Measurements from ENCODE around the gene GALNT9.

GALNT9 gene

DNA sequence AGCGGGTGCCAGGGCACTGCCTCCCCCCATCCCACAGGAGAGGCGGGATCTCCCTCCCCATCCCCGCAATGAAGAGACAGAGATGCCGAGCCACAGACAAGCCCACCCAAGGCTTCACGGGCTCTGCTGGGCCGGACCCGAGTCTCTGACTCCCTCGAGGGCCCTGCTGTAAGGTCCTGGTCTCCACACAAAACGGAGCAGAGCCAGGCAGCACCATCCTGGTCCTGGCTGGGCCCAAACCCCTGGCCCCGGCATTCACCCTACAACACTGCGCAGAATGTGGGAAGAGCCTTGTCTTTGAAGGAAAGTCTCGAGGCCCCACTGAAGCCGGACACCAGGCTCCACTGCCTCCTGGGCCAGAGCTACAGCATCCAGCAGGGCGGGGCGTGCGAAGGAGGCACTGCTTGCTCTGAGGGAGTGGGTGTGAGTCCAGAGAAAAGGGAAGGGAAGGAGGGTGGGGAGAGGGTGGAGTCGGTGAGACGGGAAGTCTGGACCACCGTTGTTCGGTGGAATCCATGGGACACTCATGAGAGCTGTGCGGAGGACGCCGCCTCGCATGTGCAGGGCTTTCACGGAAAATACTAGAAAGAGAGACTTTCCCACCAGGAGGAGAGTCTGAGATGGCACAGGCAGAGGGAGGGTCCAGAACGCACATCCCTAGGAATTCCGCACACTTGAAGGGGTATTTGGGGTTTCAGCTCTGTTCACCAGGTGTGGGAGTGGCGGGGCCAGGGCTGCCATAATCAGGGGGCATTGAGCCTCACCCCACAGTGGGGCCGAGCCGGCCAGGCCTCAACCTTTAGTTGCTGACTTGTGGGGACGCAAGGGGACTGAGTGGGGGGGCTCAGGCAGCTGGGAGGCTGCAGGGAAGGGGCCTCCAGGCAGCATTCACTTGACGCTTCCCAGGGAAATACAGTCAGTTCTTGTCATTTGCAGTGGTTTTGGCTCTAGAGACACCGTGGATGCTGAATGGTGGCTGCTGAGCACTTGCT, 36.8 kb downstream of the GALNT9 start:
- no peak for DNase-seq

- DNase-seq, result no peak
These were observed 37.8 kb downstream of the GALNT9 start for GRCh38 chr12:132291402-132292175.

GRCh38 chr12:132290203-132290540, 39.2 kb downstream of the GALNT9 start:
- DNase-seq, result no peak

DNA sequence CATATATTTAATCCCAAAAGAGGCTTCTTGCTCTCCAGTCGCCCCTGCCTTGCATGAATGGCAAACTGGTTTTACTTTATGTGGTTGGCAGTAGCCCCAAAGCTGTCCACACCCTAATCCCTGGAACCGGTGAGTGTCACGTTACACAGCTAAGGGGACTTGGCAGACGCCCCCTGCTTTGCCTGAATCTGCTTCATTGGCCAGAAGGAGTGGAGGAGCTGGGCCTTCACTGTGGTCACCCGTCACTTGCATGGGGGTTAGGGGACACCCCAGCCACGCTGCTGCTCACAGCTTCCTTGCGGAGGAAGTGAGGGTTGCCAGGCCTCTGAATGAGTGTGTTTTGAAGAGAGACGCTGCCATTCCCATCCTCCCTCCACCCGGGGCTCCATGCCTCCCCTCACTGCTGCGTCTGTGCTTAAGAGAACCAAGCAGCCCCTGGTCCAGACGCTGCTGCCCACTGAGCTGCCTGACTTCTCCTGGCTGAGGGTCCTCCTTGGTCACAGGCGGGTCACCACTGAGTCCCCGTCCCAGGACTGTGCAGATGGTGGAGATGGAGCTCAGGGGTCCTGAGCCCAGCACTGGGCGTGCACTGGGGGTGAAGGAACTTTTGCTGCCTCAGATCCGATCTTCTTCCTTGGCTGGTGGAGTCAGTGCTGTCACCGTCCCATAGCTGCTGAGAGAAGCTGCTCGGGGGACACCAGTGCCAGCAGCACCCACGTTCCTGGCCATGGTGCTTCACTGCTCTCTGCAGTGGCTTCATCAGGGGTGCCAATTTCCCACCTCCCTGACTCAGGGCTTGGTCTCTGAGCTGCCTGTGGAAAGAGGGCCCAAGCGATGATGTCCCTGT, 39.8 kb downstream of the GALNT9 start:
- no peak for DNase-seq

DNA sequence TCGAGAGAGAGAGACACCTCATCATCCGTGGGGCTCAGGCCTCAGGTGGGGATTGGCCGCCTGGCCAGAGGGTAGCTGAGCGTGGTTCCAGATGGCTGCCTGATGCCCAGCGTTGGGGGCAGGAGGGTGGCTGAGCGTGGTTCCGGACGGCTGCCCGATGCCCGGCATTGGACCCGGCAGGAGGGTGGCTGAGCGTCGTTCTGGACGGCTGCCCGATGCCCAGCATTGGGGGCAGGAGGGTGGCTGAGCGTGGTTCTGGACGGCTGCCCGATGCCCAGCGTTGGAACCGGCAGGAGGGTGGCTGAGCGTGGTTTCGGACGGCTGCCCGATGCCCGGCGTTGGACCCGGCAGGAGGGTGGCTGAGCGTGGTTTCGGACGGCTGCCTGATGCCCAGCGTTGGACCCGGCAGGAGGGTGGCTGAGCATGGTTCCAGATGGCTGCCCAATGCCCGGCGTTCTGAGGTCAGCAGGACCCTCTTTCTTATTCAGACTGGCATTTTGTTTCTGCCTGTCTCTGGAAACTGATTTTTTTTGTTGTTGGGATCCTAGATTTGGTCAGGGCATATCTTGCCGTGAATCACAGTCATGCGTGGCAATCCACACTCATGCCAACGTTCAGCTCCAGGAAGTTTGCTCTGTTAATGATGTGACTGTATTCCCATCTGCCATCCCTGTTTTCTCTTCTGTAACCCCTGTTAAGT, 40.7 kb downstream of the GALNT9 start:
- no peak for DNase-seq

DNA sequence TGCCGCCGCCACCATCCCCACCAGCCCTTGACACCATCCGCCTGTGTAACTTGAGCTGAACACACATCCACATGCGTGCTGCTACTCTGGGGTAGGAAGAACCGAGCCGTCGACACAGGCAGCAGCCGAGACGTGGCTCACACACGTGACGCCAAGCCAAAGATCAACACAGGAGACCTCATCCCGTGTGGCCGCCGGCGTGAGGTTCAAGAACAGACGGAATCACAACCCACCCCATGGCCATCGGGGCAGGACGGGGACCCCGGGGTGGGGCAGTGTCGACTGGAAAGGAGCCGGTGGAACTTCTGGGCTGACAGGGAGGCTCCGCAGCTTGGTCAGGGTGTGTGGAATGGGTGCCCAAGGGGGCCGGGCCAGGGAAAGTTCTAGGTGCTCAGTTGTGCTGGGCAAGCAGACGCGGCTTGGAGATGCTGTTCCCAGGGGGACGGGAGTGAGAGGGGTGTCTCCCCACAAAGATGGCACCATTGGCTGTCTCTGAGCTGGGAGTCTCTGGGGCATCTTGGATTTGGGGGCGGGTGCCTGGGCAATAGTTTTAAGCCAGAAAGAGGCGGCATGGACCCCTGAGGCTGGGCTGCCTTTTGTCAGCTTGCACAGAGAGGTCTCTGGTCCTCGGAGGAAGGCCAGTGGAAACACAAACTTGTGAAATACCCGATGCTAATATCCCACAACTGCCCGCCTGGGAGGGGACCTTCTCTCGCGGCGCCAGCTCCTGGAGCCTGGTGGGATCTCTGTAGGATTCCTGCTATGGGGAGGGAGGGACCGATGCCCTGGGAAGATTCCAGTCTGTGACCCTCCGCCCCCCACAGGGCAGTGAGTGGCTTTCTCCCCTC, 41.8 kb downstream of the GALNT9 start:
- no peak for DNase-seq

DNA sequence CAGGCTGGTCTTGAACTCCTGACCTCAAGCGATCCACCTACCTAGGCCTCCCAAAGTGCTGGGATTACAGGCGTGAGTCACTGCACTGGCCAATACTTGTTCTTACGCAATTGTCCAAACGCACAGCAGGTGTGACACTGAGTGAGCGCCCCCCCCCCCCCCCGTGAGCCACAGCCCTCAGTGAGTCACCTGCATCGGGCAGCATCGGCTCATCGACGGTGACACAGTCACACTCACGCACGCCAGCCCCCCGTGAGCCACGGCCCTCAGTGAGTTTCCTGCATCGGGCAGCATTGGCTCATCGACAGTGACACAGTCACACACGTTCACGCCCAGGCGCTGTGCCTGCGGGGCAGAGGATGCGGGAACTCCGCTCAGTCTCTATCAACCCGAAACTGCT, 42.5 kb downstream of the GALNT9 start:
- DNase-seq, result no peak

GRCh38 chr12:132285991-132286681, 43.3 kb downstream of the GALNT9 start:
- DNase-seq, result no peak

GRCh38 chr12:132284827-132285741, 44.3 kb downstream of the GALNT9 start:
- DNase-seq, result no peak

DNA sequence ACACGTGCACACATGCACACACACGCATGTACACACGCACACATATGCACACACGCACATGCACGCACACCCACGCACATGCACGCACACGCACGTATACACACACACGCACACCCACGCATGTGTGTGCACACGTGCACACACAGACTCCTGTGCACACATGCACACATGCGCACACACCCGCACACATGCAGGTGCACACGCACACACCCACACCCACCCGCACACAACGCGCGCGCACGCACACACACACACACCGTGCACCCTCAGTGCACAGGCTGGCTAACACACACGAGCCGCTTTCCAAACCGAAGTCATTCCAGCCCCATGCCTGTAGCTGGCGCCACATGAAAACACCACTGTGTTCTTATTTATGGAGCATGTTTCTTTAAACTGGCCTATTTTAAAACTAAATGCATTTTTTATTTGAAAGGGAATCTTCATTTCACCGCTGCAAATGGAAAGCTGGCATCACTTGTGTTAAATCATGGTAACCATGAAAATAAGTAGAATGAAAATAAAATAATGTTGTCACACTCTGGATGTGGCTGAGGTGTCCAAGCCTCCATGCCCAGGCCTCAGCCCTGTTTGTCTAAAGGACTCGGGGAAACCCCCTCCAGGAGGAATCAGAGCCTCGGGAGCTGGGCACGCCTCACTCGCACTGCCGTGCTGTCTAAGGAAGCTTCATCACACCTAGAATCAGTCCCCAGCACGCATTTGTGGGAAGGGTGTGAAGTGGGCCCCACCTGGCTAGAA, 45.1 kb downstream of the GALNT9 start:
- DNase-seq, result no peak

- DNase-seq, result no peak
These were observed 46.2 kb downstream of the GALNT9 start for GRCh38 chr12:132282950-132283771.

- DNase-seq, result no peak
These were observed 47.1 kb downstream of the GALNT9 start for GRCh38 chr12:132282031-132282949.

GRCh38 chr12:132281038-132281437, 48.4 kb downstream of the GALNT9 start:
- no peak for DNase-seq

DNA sequence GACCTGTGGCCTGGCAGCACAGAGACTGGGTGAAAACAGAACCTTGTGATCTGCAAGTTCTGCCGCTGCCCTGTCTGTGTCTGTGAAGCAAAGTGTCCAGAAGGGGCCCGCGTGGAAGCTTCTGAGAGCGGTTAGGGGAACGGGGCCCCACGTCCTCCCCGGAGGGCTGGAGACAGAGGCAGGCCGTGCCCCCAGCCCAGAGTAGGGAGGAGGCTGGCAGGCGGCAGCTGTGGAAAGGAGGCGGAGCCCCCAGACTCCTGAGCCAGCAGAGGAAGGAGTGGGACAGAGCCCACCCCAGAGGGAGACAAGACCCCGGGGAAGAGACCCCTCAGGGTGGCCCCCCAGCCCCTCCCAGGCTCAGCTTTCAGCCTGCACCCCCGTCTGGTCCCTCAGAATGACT, 49.0 kb downstream of the GALNT9 start:
- DNase-seq, result no peak

DNA sequence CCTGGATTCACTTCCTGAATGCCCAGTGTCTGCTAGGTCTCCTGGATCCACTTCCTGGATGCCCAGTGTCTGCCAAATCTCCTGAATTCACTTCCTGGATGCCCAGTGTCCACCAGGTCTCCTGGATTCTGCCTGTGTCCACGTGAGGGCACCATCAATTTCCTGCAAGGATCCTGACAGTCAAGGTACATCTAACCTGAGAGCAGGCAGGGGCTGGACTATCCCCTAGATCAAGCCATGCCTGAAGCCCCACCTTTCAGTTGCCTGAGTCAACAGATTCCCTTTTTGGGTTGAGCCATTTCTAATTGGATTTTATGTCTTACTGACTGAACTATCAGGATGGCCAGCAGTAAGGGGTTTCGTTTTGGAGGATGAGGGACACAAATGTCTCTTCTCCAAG, 49.5 kb downstream of the GALNT9 start:
- DNase-seq, result no peak

DNA sequence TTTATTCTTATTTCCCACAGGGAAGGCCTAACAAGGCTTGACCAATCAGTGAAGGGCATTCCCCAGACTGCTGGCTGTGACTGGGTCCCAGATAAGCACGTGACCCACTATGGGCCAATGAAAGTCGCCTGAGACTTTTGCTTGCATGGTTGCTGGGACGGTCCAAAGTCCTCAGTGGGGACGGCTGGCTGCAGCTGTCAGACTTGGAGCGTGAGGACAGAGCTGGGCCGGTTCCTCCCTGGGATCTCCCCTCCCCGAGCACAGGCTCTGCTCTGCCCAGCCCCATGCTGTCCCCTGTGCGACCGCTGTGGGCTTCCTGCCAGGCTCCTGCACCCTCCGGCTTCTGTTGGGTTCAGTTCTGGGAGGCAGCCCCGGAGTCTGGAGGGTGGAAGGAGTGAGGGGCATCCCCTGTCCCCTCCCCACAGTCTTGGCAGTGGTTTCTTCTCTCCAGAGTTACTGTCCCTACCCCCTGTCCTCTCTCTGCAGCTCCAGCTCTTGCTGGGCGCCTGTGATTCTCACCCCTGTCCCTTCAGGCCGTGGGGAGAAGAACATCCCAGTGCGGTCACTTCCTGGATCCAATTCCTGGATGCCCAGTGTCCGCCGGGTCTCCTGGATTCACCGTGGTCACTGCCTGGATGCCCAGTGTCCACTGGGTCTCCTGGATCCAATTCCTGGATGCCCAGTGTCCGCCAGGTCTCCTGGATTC, 50.1 kb downstream of the GALNT9 start:
- no peak for DNase-seq

Data from NCI-H1694 (cell line).